PC-9 (cell line): ENCODE data around the gene CIRBP. TPM values are rescaled to one million over a fixed set of nuclear protein-coding genes. Genes with fewer than 3 reads are reported as not detected.

Experiments
- BruUV-seq: library from RNA; stranded (reverse); fragments of 400-500 nt; replicated peaks from 2 replicates; lab custom pipeline; 2021; lab: Mats Ljungman, UMichigan
- CTCF ChIA-PET: fragments of 300-600 bp; sonication (Branson Sonifier 250); formaldehyde crosslinking; loops from one replicate; lab custom pipeline; 2022; ENCODE audit warnings: antibody characterized with exemption; lab: Charles Lee
- POLR2A ChIA-PET: fragments of 300-600 bp; sonication (Branson Sonifier 250); formaldehyde crosslinking; loops from one replicate; lab custom pipeline; 2022; ENCODE audit warnings: antibody characterized with exemption; ENCODE audit not compliant: unreplicated experiment; lab: Charles Lee
- DNase-seq, 2 experiments: peaks; one replicate each; pipeline versions ENCODE4 v3.0.0 to v3.0.0-alpha.2; 2015 to 2022; ENCODE audit warnings: mixed read lengths in 1 of 2
- H2AFZ ChIP-seq: fragments of 200-600 bp; sonication (generic); 2 replicates; pipeline ENCODE4 v1.8.1; 2017; ENCODE audit warnings: antibody characterized with exemption
- H3F3A ChIP-seq: fragments of 200-600 bp; sonication (generic); 2 replicates; pipeline ENCODE4 v1.8.1; 2017; ENCODE audit warnings: antibody characterized with exemption, mild to moderate bottlenecking, low read depth; ENCODE audit not compliant: insufficient read depth
- H3K27ac ChIP-seq: fragments of 200-600 bp; sonication (generic); 2 replicates; pipeline ENCODE4 v1.6.1; 2016; ENCODE audit warnings: mixed run types
- H3K27me3 ChIP-seq: fragments of 200-600 bp; sonication (generic); 2 replicates; pipeline ENCODE4 v1.6.1; 2016; ENCODE audit warnings: low read depth, mixed run types; ENCODE audit not compliant: insufficient read depth
- H3K36me3 ChIP-seq: fragments of 200-600 bp; sonication (generic); 2 replicates; pipeline ENCODE4 v1.6.1; 2016; ENCODE audit warnings: low read depth, mixed run types
- H3K4me1 ChIP-seq: fragments of 200-600 bp; sonication (generic); replicated peaks from 2 replicates; pipeline ENCODE4 v1.6.1; 2016; ENCODE audit warnings: mixed run types; ENCODE audit not compliant: insufficient read depth
- H3K4me2 ChIP-seq: fragments of 200-600 bp; sonication (generic); 2 replicates; pipeline ENCODE4 v1.6.1; 2017; ENCODE audit warnings: mixed run types
- H3K4me3 ChIP-seq: fragments of 200-600 bp; sonication (generic); 2 replicates; pipeline ENCODE4 v1.6.1; 2016; ENCODE audit warnings: mixed run types
- H3K79me2 ChIP-seq: fragments of 200-600 bp; sonication (generic); 2 replicates; pipeline ENCODE4 v1.6.1; 2017; ENCODE audit warnings: low read depth, mixed run types
- H3K9me2 ChIP-seq: fragments of 200-600 bp; sonication (generic); 2 replicates; pipeline ENCODE4 v1.8.1; 2017; ENCODE audit warnings: mild to moderate bottlenecking; ENCODE audit not compliant: insufficient read depth
- H3K9me3 ChIP-seq: fragments of 200-600 bp; sonication (generic); 2 replicates; pipeline ENCODE4 v1.8.1; 2016; ENCODE audit warnings: low read depth; ENCODE audit not compliant: insufficient read depth
- H4K20me1 ChIP-seq: fragments of 200-600 bp; sonication (generic); 2 replicates; pipeline ENCODE4 v1.8.1; 2017; ENCODE audit not compliant: insufficient read depth
- CTCF ChIP-seq: fragments of 200-600 bp; sonication (generic); conservative IDR thresholded peaks from 2 replicates; pipeline ENCODE4 v1.6.1; 2017; ENCODE audit warnings: mixed run types, antibody characterized with exemption, mild to moderate bottlenecking, moderate library complexity
- EZH2 ChIP-seq: fragments of 200-600 bp; sonication (generic); IDR thresholded peaks from 2 replicates; pipeline ENCODE4 v1.8.0; 2017; ENCODE audit warnings: antibody characterized with exemption, low read depth
- intact Hi-C: fragments of 100-400 bp; cut with micrococcal nuclease; formaldehyde crosslinking; loops from one replicate; pipeline ENCODE4 v1.10.0; 2022; ENCODE audit not compliant: unreplicated experiment
- total RNA-seq: library from RNA; stranded (reverse); gene quantifications from 2 replicates; pipeline ENCODE4 v1.2.3, GENCODE V29; 2021

Gene CIRBP
- total RNA-seq, 1 experiment from 2014 or later, result 86.9 TPM

GRCh38 chr19:1286487-1287353 is 17.6 kb downstream of the CIRBP start:
- intact Hi-C loops, result no loop called here
- BruUV-seq, result no TSS peak
- Histone ChIP-seq H3K27ac (no peak overlapping the region), H4K20me1 (no peaks in the 10 kb centered on the region), H2AFZ (no peak overlapping the region), H3K4me1 (no peaks in the 10 kb centered on the region), H3K79me2 (no peaks in the 10 kb centered on the region), H3K9me3 (no peaks in the 10 kb centered on the region), H3K27me3 (0 out of 2 replicates have a peak, but pooled peaks cover 19% of the 10 kb centered on the region), H3F3A (peaks cover 5% of the 10 kb centered on the region; the same call in 1 of the 2 replicates), H3K4me2 (no peak overlapping the region), H3K9me2 (no peaks in the 10 kb centered on the region), H3K36me3 (no peaks in the 10 kb centered on the region), H3K4me3 (no peak overlapping the region)
- no peak for DNase-seq
- TF ChIP-seq CTCF, result no peak
- TF ChIP-seq EZH2, result no peak
- ChIA-PET CTCF (no interaction called here), POLR2A (no interaction called here)

- intact Hi-C loops, result no loop called here
- TF ChIP-seq CTCF, result no peak
- TF ChIP-seq EZH2, result no peak
- no peaks in the 10 kb centered on the region for H3K79me2 ChIP-seq
- peaks cover 27% of the 10 kb centered on the region; the same call in 1 of the 2 replicates for H3K27me3 ChIP-seq
- H3K9me2 ChIP-seq, result no peaks in the 10 kb centered on the region
- no peaks in the 10 kb centered on the region for H3K4me1 ChIP-seq
- no peaks in the 10 kb centered on the region for H3K36me3 ChIP-seq
- CTCF ChIA-PET, result no interaction called here
- H4K20me1 ChIP-seq, result no peaks in the 10 kb centered on the region
- no peak for DNase-seq
- no peak overlapping the region for H3K4me3 ChIP-seq
- no TSS peak for BruUV-seq
- H3K27ac ChIP-seq, result no peak overlapping the region
- peaks cover 5% of the 10 kb centered on the region; the same call in 1 of the 2 replicates for H3F3A ChIP-seq
- H2AFZ ChIP-seq, result no peak overlapping the region
- H3K4me2 ChIP-seq, result no peak overlapping the region
- no peaks in the 10 kb centered on the region for H3K9me3 ChIP-seq
- POLR2A ChIA-PET, result no interaction called here
These were observed 18.5 kb downstream of the CIRBP start for GRCh38 chr19:1287354-1288225.

GRCh38 chr19:1288226-1288612 is 19.1 kb downstream of the CIRBP start:
- intact Hi-C loops, result no loop called here
- TF ChIP-seq CTCF (no peak), EZH2 (no peak)
- CTCF ChIA-PET, result no interaction called here

More at GRCh38 chr19:1288226-1288612, 19.1 kb downstream of the CIRBP start:
- H3K4me2 ChIP-seq, result no peak overlapping the region
- no peak overlapping the region for H2AFZ ChIP-seq
- H3K27ac ChIP-seq, result no peak overlapping the region
- H3K9me3 ChIP-seq, result no peaks in the 10 kb centered on the region
- H3K79me2 ChIP-seq, result no peaks in the 10 kb centered on the region
- POLR2A ChIA-PET, result no interaction called here
- no peaks in the 10 kb centered on the region for H4K20me1 ChIP-seq
- peaks cover 5% of the 10 kb centered on the region; the same call in 1 of the 2 replicates for H3F3A ChIP-seq
- H3K4me1 ChIP-seq, result no peaks in the 10 kb centered on the region
- no TSS peak for BruUV-seq
- no peak for DNase-seq
- H3K4me3 ChIP-seq, result no peak overlapping the region
- no peaks in the 10 kb centered on the region for H3K36me3 ChIP-seq
- H3K9me2 ChIP-seq, result no peaks in the 10 kb centered on the region
- H3K27me3 ChIP-seq, result peaks cover 27% of the 10 kb centered on the region; the same call in 1 of the 2 replicates
